NCI-H2107 treated with DMSO at 0.1 percent for 48 hours (cell line): Measurements from ENCODE around the gene TMEM94.
"Not testable (repeated sequence)": the region's sequence is repeated elsewhere in the genome, so short reads cannot be mapped to it uniquely, and the experiment has no call there.

Experiments used
- DNase-seq: peaks from one replicate; lab custom pipeline; 2025; ENCODE audit not compliant: unreplicated experiment; lab: John Stamatoyannopoulos, UW

TMEM94 gene

GRCh38 chr17:75509528-75510258 lies 53.3 kb downstream of the TMEM94 start:
- DNase-seq, result no peak

GRCh38 chr17:75511270-75511609 lies 54.8 kb downstream of the TMEM94 start:
- no peak for DNase-seq

- no peak for DNase-seq
These were observed 55.5 kb downstream of the TMEM94 start for GRCh38 chr17:75511610-75512575.

- DNase-seq, result no peak
These were observed 56.6 kb downstream of the TMEM94 start for GRCh38 chr17:75512926-75513640.

- DNase-seq, result no peak
These were observed 57.2 kb downstream of the TMEM94 start for GRCh38 chr17:75513641-75514000.

GRCh38 chr17:75514299-75514918 lies 58.0 kb downstream of the TMEM94 start:
- DNase-seq, result no peak

- no peak for DNase-seq
These were observed 58.6 kb downstream of the TMEM94 start for GRCh38 chr17:75514919-75515495.

- DNase-seq, result peak; percentile 72
These were observed 59.2 kb downstream of the TMEM94 start, which contains the start of gene CASKIN2 for GRCh38 chr17:75515496-75516254. CASKIN2 (minus strand) TSS chr17:75515537; CDS start chr17:75513804, 1,733 bp downstream.

GRCh38 chr17:75516255-75516618 lies 59.8 kb downstream of the TMEM94 start, which contains the start of gene TSEN54:
TSEN54 (plus strand) TSS chr17:75516528; CDS start chr17:75516561, 33 bp downstream.
- DNase-seq, result peak; percentile 76

GRCh38 chr17:75516619-75517296 lies 60.3 kb downstream of the TMEM94 start:
- DNase-seq, result no peak

- DNase-seq, result no peak
These were observed 60.9 kb downstream of the TMEM94 start for GRCh38 chr17:75517297-75517865.

GRCh38 chr17:75518201-75518600 lies 61.8 kb downstream of the TMEM94 start:
- DNase-seq, result no peak

GRCh38 chr17:75518983-75519537 lies 62.6 kb downstream of the TMEM94 start:
- DNase-seq, result no peak

GRCh38 chr17:75520413-75520812 lies 64.0 kb downstream of the TMEM94 start:
- DNase-seq, result not testable (repeated sequence)

GRCh38 chr17:75521290-75521689 lies 64.9 kb downstream of the TMEM94 start:
- DNase-seq, result no peak

GRCh38 chr17:75521951-75522727 lies 65.7 kb downstream of the TMEM94 start:
- no peak for DNase-seq

GRCh38 chr17:75523647-75524046 lies 67.2 kb downstream of the TMEM94 start:
- no peak for DNase-seq
